ENCODE results near the gene SPAG16. TPM values are rescaled to one million over a fixed set of nuclear protein-coding genes. Genes with fewer than 3 reads are reported as not detected.
"Not testable (repeated sequence)": the region's sequence is repeated elsewhere in the genome, so short reads cannot be mapped to it uniquely, and the experiment has no call there.

SPAG16 gene
- total RNA-seq, 2 experiments from 2014 or later: 8.4 to 8.5 TPM

GRCh38 chr2:213934560-213934959, 650.3 kb downstream of the SPAG16 start:
- CTCF ChIA-PET: interaction anchor here (1.0 to 1.5 kb wide), 3 partner anchors 682 to 1336 kb away, joined by 3 to 7 read pairs (median 4); no protein-coding TSS in a partner anchor
- no peak for DNase-seq
- H3K9me3 Mint-ChIP-seq: no peaks in the 10 kb centered on the region
- no peaks in the 10 kb centered on the region for H3K4me1 Mint-ChIP-seq
- H3K4me3 Mint-ChIP-seq: no peak overlapping the region
- no peaks in the 10 kb centered on the region for H3K36me3 Mint-ChIP-seq (ENCODE audit: low read depth)
- no peak overlapping the region for H3K27ac Mint-ChIP-seq
- POLR2A ChIA-PET: no interaction called here
- H3K27me3 Mint-ChIP-seq: no peaks in the 10 kb centered on the region

GRCh38 chr2:213958086-213958485, 673.8 kb downstream of the SPAG16 start:
- Mint-ChIP-seq H3K27me3 (no peaks in the 10 kb centered on the region), H3K27ac (no peak overlapping the region), H3K4me3 (no peak overlapping the region), H3K9me3 (no peaks in the 10 kb centered on the region), H3K4me1 (no peaks in the 10 kb centered on the region), H3K36me3 (ENCODE audit: low read depth) (no peaks in the 10 kb centered on the region)
- DNase-seq: no peak
- ChIA-PET POLR2A (no interaction called here), CTCF (no interaction called here)

GRCh38 chr2:213959589-213959988, 675.3 kb downstream of the SPAG16 start:
- no peak for DNase-seq
- ChIA-PET CTCF (no interaction called here), POLR2A (no interaction called here)
- no peaks in the 10 kb centered on the region for H3K36me3 Mint-ChIP-seq (ENCODE audit: low read depth)
- no peaks in the 10 kb centered on the region for H3K27me3 Mint-ChIP-seq
- no peak overlapping the region for H3K4me3 Mint-ChIP-seq
- no peaks in the 10 kb centered on the region for H3K4me1 Mint-ChIP-seq
- no peak overlapping the region for H3K27ac Mint-ChIP-seq
- H3K9me3 Mint-ChIP-seq: no peaks in the 10 kb centered on the region

GRCh38 chr2:213971536-213971935, 687.3 kb downstream of the SPAG16 start:
- DNase-seq: no peak
- H3K4me1 Mint-ChIP-seq: no peaks in the 10 kb centered on the region
- ChIA-PET POLR2A (no interaction called here), CTCF (no interaction called here)
- no peak overlapping the region for H3K4me3 Mint-ChIP-seq
- no peaks in the 10 kb centered on the region for H3K36me3 Mint-ChIP-seq (ENCODE audit: low read depth)
- no peaks in the 10 kb centered on the region for H3K9me3 Mint-ChIP-seq
- no peak overlapping the region for H3K27ac Mint-ChIP-seq
- no peaks in the 10 kb centered on the region for H3K27me3 Mint-ChIP-seq

GRCh38 chr2:213980883-213981282, 696.6 kb downstream of the SPAG16 start:
- no peak overlapping the region for H3K27ac Mint-ChIP-seq
- DNase-seq: no peak
- H3K4me3 Mint-ChIP-seq: no peak overlapping the region
- H3K36me3 Mint-ChIP-seq (ENCODE audit: low read depth): no peaks in the 10 kb centered on the region
- H3K9me3 Mint-ChIP-seq: no peaks in the 10 kb centered on the region
- H3K4me1 Mint-ChIP-seq: no peaks in the 10 kb centered on the region
- ChIA-PET POLR2A (no interaction called here), CTCF (no interaction called here)
- no peaks in the 10 kb centered on the region for H3K27me3 Mint-ChIP-seq

- POLR2A ChIA-PET: no interaction called here
These were observed 704.9 kb downstream of the SPAG16 start for GRCh38 chr2:213989207-213989606.

GRCh38 chr2:213991453-213992108, 707.3 kb downstream of the SPAG16 start:
- no peak for DNase-seq
- no peak overlapping the region for H3K4me3 Mint-ChIP-seq
- no peaks in the 10 kb centered on the region for H3K9me3 Mint-ChIP-seq
- ChIA-PET CTCF (no interaction called here), POLR2A (no interaction called here)
- no peaks in the 10 kb centered on the region for H3K27me3 Mint-ChIP-seq
- no peak overlapping the region for H3K27ac Mint-ChIP-seq
- no peaks in the 10 kb centered on the region for H3K36me3 Mint-ChIP-seq (ENCODE audit: low read depth)
- no peaks in the 10 kb centered on the region for H3K4me1 Mint-ChIP-seq

More at GRCh38 chr2:213989207-213989606, 704.9 kb downstream of the SPAG16 start:
- no peaks in the 10 kb centered on the region for H3K36me3 Mint-ChIP-seq (ENCODE audit: low read depth)
- H3K9me3 Mint-ChIP-seq: no peaks in the 10 kb centered on the region
- no peak overlapping the region for H3K4me3 Mint-ChIP-seq
- CTCF ChIA-PET: no interaction called here
- DNase-seq: no peak
- no peaks in the 10 kb centered on the region for H3K4me1 Mint-ChIP-seq
- no peaks in the 10 kb centered on the region for H3K27me3 Mint-ChIP-seq
- no peak overlapping the region for H3K27ac Mint-ChIP-seq

- no peak for DNase-seq
- ChIA-PET POLR2A (no interaction called here), CTCF (no interaction called here)
- H3K4me1 Mint-ChIP-seq: no peaks in the 10 kb centered on the region
- no peaks in the 10 kb centered on the region for H3K27me3 Mint-ChIP-seq
- no peaks in the 10 kb centered on the region for H3K36me3 Mint-ChIP-seq (ENCODE audit: low read depth)
- H3K9me3 Mint-ChIP-seq: no peaks in the 10 kb centered on the region
- no peak overlapping the region for H3K4me3 Mint-ChIP-seq
- no peak overlapping the region for H3K27ac Mint-ChIP-seq
These were observed 711.3 kb downstream of the SPAG16 start for GRCh38 chr2:213995400-213996105.

GRCh38 chr2:213998976-213999375, 714.7 kb downstream of the SPAG16 start:
- H3K36me3 Mint-ChIP-seq (ENCODE audit: low read depth); H3K27me3 Mint-ChIP-seq; DNase-seq; CTCF ChIA-PET; H3K4me1 Mint-ChIP-seq; H3K27ac Mint-ChIP-seq; H3K9me3 Mint-ChIP-seq; POLR2A ChIA-PET; H3K4me3 Mint-ChIP-seq: not testable (repeated sequence)

- H3K4me1 Mint-ChIP-seq: no peaks in the 10 kb centered on the region
- no peak for DNase-seq
- H3K27me3 Mint-ChIP-seq: no peaks in the 10 kb centered on the region
- H3K9me3 Mint-ChIP-seq: no peaks in the 10 kb centered on the region
- ChIA-PET POLR2A (no interaction called here), CTCF (no interaction called here)
- no peak overlapping the region for H3K4me3 Mint-ChIP-seq
- H3K27ac Mint-ChIP-seq: no peak overlapping the region
- H3K36me3 Mint-ChIP-seq (ENCODE audit: low read depth): no peaks in the 10 kb centered on the region
These were observed 720.2 kb downstream of the SPAG16 start for GRCh38 chr2:214004463-214004862.

GRCh38 chr2:214005337-214005736, 721.1 kb downstream of the SPAG16 start:
- Mint-ChIP-seq H3K4me1 (no peaks in the 10 kb centered on the region), H3K27me3 (no peaks in the 10 kb centered on the region), H3K4me3 (no peak overlapping the region), H3K9me3 (no peaks in the 10 kb centered on the region), H3K36me3 (ENCODE audit: low read depth) (no peaks in the 10 kb centered on the region), H3K27ac (no peak overlapping the region)
- ChIA-PET CTCF (no interaction called here), POLR2A (no interaction called here)
- DNase-seq: no peak

- H3K27me3 Mint-ChIP-seq: no peaks in the 10 kb centered on the region
- H3K27ac Mint-ChIP-seq: no peak overlapping the region
- ChIA-PET POLR2A (no interaction called here), CTCF (no interaction called here)
- no peak for DNase-seq
- no peak overlapping the region for H3K4me3 Mint-ChIP-seq
- H3K9me3 Mint-ChIP-seq: no peaks in the 10 kb centered on the region
- H3K4me1 Mint-ChIP-seq: no peaks in the 10 kb centered on the region
- H3K36me3 Mint-ChIP-seq (ENCODE audit: low read depth): no peaks in the 10 kb centered on the region
These were observed 722.3 kb downstream of the SPAG16 start for GRCh38 chr2:214006601-214007000.

GRCh38 chr2:214011676-214012075, 727.4 kb downstream of the SPAG16 start:
- no peak overlapping the region for H3K4me3 Mint-ChIP-seq
- POLR2A ChIA-PET: no interaction called here
- H3K27ac Mint-ChIP-seq: no peak overlapping the region
- H3K9me3 Mint-ChIP-seq: peaks cover 9% of the 10 kb centered on the region
- CTCF ChIA-PET: no interaction called here
- H3K36me3 Mint-ChIP-seq (ENCODE audit: low read depth): no peaks in the 10 kb centered on the region
- H3K4me1 Mint-ChIP-seq: no peaks in the 10 kb centered on the region
- no peaks in the 10 kb centered on the region for H3K27me3 Mint-ChIP-seq
- no peak for DNase-seq

GRCh38 chr2:214014551-214015220, 730.4 kb downstream of the SPAG16 start:
- ChIA-PET POLR2A (no interaction called here), CTCF (no interaction called here)
- no peaks in the 10 kb centered on the region for H3K36me3 Mint-ChIP-seq (ENCODE audit: low read depth)
- no peaks in the 10 kb centered on the region for H3K27me3 Mint-ChIP-seq
- no peak overlapping the region for H3K4me3 Mint-ChIP-seq
- H3K27ac Mint-ChIP-seq: no peak overlapping the region
- no peak for DNase-seq
- H3K9me3 Mint-ChIP-seq: peaks cover 9% of the 10 kb centered on the region
- H3K4me1 Mint-ChIP-seq: no peaks in the 10 kb centered on the region

Data from activated CD4-positive, alpha-beta memory T cell treated with anti-CD3 and anti-CD28 coated beads, Interleukin-2, amount 10 ng/mL, durations not matched to agents 7 days and 5 days (primary cell).